ENCODE results near the gene TPO. TPM values are rescaled to one million over a fixed set of nuclear protein-coding genes. Genes with fewer than 3 reads are reported as not detected.

TPO gene
- total RNA-seq, 8 experiments from 2014 or later = 0.11 to 0.66 (median 0.27) TPM; not detected in 1

DNA sequence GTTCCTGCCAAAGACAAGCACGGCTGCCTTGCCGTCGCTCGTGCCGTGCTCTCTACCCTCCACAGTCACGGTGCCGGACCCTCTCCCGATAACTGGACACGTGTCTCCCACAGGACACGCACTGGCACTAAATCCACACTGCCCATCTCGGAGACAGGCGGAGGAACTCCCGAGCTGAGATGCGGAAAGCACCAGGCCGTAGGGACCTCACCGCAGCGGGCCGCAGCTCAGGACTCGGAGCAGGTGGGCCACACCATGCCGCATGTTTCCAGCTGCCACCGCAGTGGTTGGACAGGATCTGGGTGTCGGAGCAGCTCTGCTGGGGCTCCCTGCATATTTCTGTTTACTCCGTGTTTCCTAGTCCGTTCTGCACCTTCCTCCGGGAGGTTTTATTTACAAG, 127.2 kb downstream of the TPO start:
- in situ Hi-C loops (cut with MboI; ENCODE audit: low pct_unique_long_range_greater_than_20kb in 2 of 9, low sequenced_read_pairs in 9 of 9, unreplicated experiment in 9 of 9) = loop anchor here in 3 of 9 experiments (10.0 to 25.0 kb wide), 2 partner anchors 396 to 828 kb away; no protein-coding TSS in a partner anchor
- WGBS, 10 experiments = 79 to 100% (median 88%) methylated on average over 1 to 19 of the region's 25 CpGs; no CpG with 5 or more reads in 6 of the 10 experiments

DNA sequence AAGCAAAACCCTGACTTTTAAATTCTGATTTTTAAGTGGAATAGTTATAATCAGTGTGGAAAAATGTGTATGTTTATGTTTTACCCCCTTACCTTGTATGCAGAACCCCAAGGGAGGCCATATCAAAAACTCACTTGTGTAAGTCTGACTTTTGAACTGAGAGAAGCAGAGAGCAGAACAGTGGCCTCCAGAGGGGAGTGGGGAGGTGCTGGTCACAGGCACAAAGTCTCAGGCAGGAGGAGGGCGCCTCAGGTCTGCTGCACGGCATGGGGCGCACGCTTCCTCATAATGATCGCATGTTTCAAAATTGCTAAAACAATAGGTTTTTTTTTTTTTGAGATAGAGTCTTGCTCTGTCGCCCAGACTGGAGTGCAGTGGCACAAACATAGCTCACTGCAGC, 127.8 kb downstream of the TPO start:
- 80 to 100% (median 91%) methylated on average over 1 to 6 of the region's 6 CpGs; no CpG with 5 or more reads in 4 of the 10 experiments for WGBS, 10 experiments
- Histone ChIP-seq H3K4me3 (no peak overlapping the region), H3K27ac (no peak overlapping the region), H3K4me1 (replicated peaks in 1 of 2) (peaks cover 11 to 16% of the 10 kb centered on the region in 2 donors)
- in situ Hi-C loops (cut with MboI; ENCODE audit: low pct_unique_long_range_greater_than_20kb in 2 of 9, low sequenced_read_pairs in 9 of 9, unreplicated experiment in 9 of 9) = loop anchor here in 3 of 9 experiments (10.0 to 25.0 kb wide), 2 partner anchors 396 to 829 kb away; no protein-coding TSS in a partner anchor
- ATAC-seq (replicated peaks in 6 of 8) = no peak

More for the DNA sequence above, 127.2 kb downstream of the TPO start:
- Histone ChIP-seq H3K27ac (no peak overlapping the region), H3K4me3 (no peak overlapping the region), H3K4me1 (replicated peaks in 1 of 2) (peaks cover 11 to 13% of the 10 kb centered on the region in 2 donors)
- ATAC-seq (replicated peaks in 6 of 8) = no peak

DNA sequence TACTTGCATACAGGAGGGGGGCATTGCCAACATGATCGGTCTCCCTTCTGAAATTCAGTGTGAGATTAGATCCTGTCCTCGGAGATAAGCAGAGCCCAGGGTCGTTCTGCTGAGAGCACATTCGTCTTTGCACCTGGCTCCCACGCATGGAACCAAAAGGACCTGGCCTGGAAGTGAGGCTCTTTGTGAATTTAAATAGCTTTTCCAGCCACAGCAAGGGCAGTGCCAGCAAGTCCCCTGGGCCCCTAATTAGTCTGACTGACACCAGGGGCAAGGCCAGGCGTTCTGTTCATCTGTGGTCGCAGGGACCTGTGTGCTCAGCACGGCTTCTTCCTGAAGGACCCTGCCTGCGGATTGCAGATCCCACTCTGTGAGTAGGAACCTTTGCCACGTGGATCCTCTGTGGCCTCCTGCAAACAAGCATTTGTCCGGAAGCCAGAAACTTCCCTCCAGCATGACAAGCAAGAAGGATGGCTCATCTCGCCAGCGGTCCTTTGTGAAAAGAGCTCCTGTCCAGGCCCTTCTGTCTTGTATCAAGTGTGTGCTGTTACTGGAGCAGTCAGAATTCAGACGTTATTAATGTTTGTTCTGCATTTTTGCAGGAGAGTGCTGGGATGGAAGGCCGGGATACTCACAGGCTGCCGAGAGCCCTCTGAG, 128.7 kb downstream of the TPO start:
- Histone ChIP-seq H3K4me1 (replicated peaks in 1 of 2) (peaks cover 14 to 19% of the 10 kb centered on the region in 2 donors), H3K27ac (no peak overlapping the region), H3K4me3 (no peak overlapping the region)
- peak in 5 of 8 experiments; percentile 63 to 77 (median 69) for ATAC-seq (replicated peaks in 6 of 8)
- WGBS, 10 experiments = 48 to 92% (median 80%) methylated on average over 2 to 14 of the region's 16 CpGs; no CpG with 5 or more reads in 2 of the 10 experiments
- in situ Hi-C loops (cut with MboI; ENCODE audit: low pct_unique_long_range_greater_than_20kb in 2 of 9, low sequenced_read_pairs in 9 of 9, unreplicated experiment in 9 of 9) = loop anchor here in 3 of 9 experiments (10.0 to 25.0 kb wide), 2 partner anchors 397 to 830 kb away; no protein-coding TSS in a partner anchor

DNA sequence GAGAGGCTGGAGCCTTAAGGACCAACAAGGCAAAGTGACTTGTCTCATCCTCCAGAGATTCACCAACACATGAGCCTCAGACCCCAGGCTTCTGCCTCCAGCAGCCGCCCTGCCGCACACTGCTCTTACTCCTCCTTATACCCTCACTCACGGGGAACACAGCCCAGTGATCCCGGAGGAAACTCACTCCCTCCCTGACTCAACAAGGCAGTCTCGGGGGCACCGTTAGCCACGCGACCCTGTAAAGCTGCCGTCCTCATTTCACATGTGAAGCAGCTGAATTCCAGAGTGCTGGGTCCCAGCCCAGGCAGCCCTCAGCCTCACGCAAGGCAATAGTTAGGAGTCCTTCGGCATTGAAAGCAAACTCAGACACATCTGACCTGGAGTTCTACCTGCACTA, 129.7 kb downstream of the TPO start:
- no peak overlapping the region for H3K4me3 ChIP-seq
- H3K27ac ChIP-seq = no peak overlapping the region
- peaks cover 14 to 19% of the 10 kb centered on the region in 2 donors for H3K4me1 ChIP-seq (replicated peaks in 1 of 2)
- in situ Hi-C loops (cut with MboI; ENCODE audit: low pct_unique_long_range_greater_than_20kb in 2 of 9, low sequenced_read_pairs in 9 of 9, unreplicated experiment in 9 of 9) = loop anchor here in 3 of 9 experiments (10.0 to 25.0 kb wide), 2 partner anchors 398 to 831 kb away; no protein-coding TSS in a partner anchor
- 33 to 100% (median 78%) methylated on average over 1 to 9 of the region's 11 CpGs; no CpG with 5 or more reads in 3 of the 10 experiments for WGBS, 10 experiments
- ATAC-seq (replicated peaks in 6 of 8) = peak in 1 of 8 experiments; percentile 21

DNA sequence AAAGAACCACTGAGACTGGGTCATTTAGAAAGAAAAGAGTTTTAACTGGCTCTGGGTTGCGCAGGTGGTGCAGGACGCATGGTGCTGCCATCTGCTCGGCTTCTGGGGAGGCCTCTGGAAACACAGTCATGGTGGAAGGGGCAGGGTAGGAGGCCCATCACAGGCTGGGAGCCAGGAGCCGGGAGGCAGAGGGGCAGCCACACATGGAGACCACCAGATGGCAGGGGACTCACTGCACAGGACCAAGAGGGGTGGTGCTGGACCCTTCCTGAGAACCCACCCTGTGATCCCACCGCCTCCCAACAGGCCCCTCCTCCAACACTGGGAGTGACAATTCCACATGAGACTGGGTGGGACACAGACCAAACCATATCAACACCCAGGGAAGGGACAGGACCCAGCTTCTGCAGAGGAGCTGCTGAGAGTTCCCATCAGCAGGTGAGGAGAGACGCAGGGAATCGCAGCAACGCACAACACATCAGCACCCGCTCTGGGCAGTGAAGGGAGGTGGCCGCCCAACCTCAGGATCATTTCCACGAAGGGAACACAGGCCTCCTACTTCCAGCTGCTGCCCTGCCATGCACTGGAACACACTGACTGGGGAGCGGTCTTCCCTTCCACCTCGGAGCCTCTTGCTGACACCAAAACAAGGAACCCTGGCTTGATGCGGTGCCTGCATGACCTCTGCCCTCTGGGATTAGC, 130.7 kb downstream of the TPO start:
- WGBS, 10 experiments = 90 to 100% (median 94%) methylated on average over 1 to 7 of the region's 14 CpGs; no CpG with 5 or more reads in 2 of the 10 experiments
- Histone ChIP-seq H3K4me1 (replicated peaks in 1 of 2) (peaks cover 14 to 19% of the 10 kb centered on the region in 2 donors), H3K4me3 (no peak overlapping the region), H3K27ac (no peak overlapping the region)
- in situ Hi-C loops (cut with MboI; ENCODE audit: low pct_unique_long_range_greater_than_20kb in 2 of 9, low sequenced_read_pairs in 9 of 9, unreplicated experiment in 9 of 9) = loop anchor here in 3 of 9 experiments (10.0 to 25.0 kb wide), 2 partner anchors 399 to 832 kb away; no protein-coding TSS in a partner anchor
- no peak for ATAC-seq (replicated peaks in 6 of 8)

DNA sequence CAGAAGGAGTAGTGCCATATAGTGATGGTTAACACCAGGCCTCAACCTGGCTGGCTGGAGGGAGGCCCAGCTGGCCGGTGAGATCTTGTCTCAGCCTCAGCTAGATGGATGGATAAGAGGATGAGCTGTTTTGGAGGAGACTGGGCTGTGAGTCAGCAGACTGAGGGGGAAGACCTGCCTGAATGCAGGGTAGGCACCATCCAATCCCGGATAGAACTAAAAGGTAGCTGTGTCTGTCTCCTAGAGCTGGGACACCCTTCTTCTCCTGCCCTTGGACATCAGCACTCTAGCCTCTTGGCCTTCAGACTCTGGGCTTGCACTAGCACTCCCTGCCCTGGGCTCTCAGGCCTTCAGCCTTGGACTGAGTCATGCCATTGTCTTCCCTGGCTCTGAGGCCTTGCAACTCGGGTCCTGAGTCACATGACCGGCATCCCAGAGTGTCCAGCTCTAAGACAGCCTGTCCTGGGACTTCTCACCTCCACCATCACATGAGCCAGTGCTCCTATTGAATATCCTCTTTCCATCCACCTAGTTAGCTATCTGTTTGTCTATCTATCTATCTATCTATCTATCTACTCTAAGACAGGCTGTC, 131.3 kb downstream of the TPO start:
- peak in 4 of 8 experiments; percentile 12 to 63 (median 44) for ATAC-seq (replicated peaks in 6 of 8)
- Histone ChIP-seq H3K27ac (no peak overlapping the region), H3K4me3 (no peak overlapping the region), H3K4me1 (replicated peaks in 1 of 2) (peaks cover 14 to 19% of the 10 kb centered on the region in 2 donors)
- WGBS, 10 experiments = 39 to 100% (median 67%) methylated on average over 1 to 4 of the region's 4 CpGs; no CpG with 5 or more reads in 5 of the 10 experiments
- in situ Hi-C loops (cut with MboI; ENCODE audit: low pct_unique_long_range_greater_than_20kb in 2 of 9, low sequenced_read_pairs in 9 of 9, unreplicated experiment in 9 of 9) = loop anchor here in 3 of 9 experiments (10.0 to 25.0 kb wide), 2 partner anchors 400 to 832 kb away; no protein-coding TSS in a partner anchor

DNA sequence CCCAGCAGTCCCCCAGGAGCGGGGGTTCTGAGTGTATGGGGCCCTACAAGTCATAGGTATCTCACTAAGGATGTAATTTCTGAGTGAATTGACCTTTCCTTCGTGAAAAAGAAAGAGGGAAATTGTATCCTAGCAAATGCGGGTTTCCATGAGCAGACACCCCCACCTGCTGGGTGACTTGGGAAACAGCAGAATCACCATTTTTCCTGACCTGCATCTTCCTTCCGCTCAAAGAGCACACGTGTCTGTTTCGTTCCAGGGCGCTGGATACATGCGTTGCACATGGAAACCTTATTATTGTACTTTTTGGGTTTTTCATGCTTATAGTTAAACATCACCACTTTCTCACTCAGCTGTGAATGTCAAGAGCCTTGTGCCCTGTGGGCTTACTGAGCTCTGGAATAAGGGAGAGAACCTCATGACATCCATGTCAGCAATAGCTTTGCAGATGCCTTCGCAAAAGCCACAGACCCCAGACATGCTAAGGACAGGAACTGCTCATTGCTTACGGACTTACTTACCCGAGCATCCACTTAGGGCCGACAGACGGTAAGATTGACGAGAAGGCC, 132.8 kb downstream of the TPO start:
- H3K27ac ChIP-seq = no peak overlapping the region
- WGBS, 10 experiments = 0 to 100% (median 31%) methylated on average over 1 to 10 of the region's 14 CpGs; no CpG with 5 or more reads in 1 of the 10 experiments
- in situ Hi-C loops (cut with MboI; ENCODE audit: low pct_unique_long_range_greater_than_20kb in 2 of 9, low sequenced_read_pairs in 9 of 9, unreplicated experiment in 9 of 9) = loop anchor here in 3 of 9 experiments (10.0 to 25.0 kb wide), 2 partner anchors 401 to 834 kb away; no protein-coding TSS in a partner anchor
- ATAC-seq (replicated peaks in 6 of 8) = peak; percentile 21 to 59 (median 42)
- H3K4me1 ChIP-seq (replicated peaks in 1 of 2) = peaks cover 20 to 24% of the 10 kb centered on the region in 2 donors
- no peak overlapping the region for H3K4me3 ChIP-seq

DNA sequence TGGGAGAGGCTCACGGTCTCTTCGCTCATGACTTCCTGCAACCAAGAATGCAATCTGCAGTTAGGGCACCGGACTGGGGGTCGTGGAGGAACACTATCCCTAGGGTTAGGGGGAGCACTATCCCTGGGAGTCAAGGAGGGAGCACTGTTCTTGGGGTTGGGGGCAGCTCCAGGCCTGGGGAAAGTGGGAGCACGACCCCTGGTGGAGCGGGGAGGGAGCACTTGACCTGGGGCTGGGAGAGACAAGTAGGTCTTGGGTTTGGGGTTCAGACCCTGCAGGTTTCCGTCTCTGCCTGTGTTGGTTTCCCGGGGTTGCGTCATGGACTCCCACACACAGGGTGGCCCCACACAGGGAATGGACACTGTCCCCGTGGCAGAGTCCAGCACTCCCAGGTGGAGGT, 133.6 kb downstream of the TPO start:
- Histone ChIP-seq H3K4me1 (replicated peaks in 1 of 2) (peaks cover 17 to 18% of the 10 kb centered on the region in 2 donors), H3K27ac (no peak overlapping the region), H3K4me3 (no peak overlapping the region)
- no peak for ATAC-seq (replicated peaks in 6 of 8)
- in situ Hi-C loops (cut with MboI; ENCODE audit: low pct_unique_long_range_greater_than_20kb in 2 of 9, low sequenced_read_pairs in 9 of 9, unreplicated experiment in 9 of 9) = loop anchor here in 3 of 9 experiments (10.0 to 25.0 kb wide), 2 partner anchors 402 to 835 kb away; no protein-coding TSS in a partner anchor
- 59 to 100% (median 70%) methylated on average over 1 to 5 of the region's 10 CpGs; no CpG with 5 or more reads in 6 of the 10 experiments for WGBS, 10 experiments

DNA sequence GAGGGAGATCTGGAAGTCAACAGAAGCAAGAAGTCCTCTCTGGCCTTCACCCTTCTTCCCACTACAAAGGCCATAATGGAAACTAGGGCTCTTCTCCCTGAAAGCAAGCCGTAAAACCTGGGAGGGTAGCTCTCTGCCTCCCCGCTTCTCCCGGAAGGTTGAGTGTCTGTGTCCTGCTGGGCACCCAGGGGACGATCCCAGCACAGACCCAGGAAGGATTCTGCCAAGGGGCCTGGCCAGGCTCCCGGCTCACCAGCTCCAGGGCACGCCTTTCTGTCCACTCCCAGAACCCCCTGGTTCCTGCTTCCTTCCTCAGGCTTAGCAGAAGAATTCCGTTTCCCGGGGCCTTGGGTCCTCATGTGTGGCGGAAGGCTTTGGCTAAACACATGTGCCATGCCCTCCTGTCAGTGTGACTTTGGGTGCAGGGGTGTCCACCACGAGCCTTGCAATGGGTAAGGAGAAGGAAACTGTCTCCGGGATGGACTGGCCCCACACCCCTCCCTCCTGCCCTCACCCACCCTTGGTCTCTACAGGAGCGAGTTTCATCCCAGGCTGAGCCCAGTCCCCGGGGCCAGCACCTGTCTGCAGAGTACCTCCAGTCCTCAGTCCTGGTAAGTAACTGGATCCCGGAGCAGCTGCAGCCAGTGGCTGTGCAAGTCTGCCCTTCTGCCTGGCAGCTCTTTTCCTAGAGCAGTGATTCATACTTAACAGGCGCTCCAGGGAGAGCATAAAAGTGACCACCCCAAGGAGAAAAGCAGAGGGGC, 135.8 kb downstream of the TPO start:
- in situ Hi-C loops (cut with MboI; ENCODE audit: low pct_unique_long_range_greater_than_20kb in 2 of 9, low sequenced_read_pairs in 9 of 9, unreplicated experiment in 9 of 9) = loop anchor here in 3 of 9 experiments (10.0 to 25.0 kb wide), 2 partner anchors 404 to 837 kb away; no protein-coding TSS in a partner anchor
- WGBS, 10 experiments = 78 to 88% (median 86%) methylated on average over 3 to 6 of the region's 15 CpGs; no CpG with 5 or more reads in 6 of the 10 experiments
- no peak for ATAC-seq (replicated peaks in 6 of 8)
- Histone ChIP-seq H3K27ac (no peak overlapping the region), H3K4me3 (no peak overlapping the region), H3K4me1 (replicated peaks in 1 of 2) (peaks cover 9 to 10% of the 10 kb centered on the region in 2 donors)

DNA sequence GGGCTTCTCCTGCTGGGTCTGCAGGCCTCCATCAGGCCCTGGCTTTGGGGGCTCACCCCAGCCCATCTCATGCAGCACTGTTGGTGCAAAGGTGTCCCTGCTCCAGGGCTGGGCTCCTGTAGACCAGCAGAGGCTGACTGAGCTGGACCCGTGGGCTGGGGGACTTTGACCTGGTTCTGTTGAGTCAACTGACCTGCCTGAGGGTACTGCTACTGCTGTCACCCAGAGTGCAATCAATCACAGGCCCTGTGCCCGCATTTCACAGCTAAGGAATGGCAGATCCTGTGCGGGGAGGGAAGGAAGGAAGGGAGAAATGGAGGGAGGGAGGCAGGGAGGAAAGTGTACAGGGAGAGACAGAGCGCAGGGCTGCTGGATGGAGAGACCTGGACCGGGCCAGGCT, 136.8 kb downstream of the TPO start:
- in situ Hi-C loops (cut with MboI; ENCODE audit: low pct_unique_long_range_greater_than_20kb in 2 of 9, low sequenced_read_pairs in 9 of 9, unreplicated experiment in 9 of 9) = loop anchor here in 2 of 9 experiments (25.0 kb wide), 2 partner anchors 613 to 838 kb away; no protein-coding TSS in a partner anchor
- WGBS, 10 experiments = 80 to 95% (median 92%) methylated on average over 1 to 3 of the region's 5 CpGs; no CpG with 5 or more reads in 7 of the 10 experiments
- peaks cover 9 to 10% of the 10 kb centered on the region in 2 donors for H3K4me1 ChIP-seq (replicated peaks in 1 of 2)
- no peak overlapping the region for H3K27ac ChIP-seq
- no peak overlapping the region for H3K4me3 ChIP-seq
- peak in 5 of 8 experiments; percentile 13 to 33 (median 26) for ATAC-seq (replicated peaks in 6 of 8)

DNA sequence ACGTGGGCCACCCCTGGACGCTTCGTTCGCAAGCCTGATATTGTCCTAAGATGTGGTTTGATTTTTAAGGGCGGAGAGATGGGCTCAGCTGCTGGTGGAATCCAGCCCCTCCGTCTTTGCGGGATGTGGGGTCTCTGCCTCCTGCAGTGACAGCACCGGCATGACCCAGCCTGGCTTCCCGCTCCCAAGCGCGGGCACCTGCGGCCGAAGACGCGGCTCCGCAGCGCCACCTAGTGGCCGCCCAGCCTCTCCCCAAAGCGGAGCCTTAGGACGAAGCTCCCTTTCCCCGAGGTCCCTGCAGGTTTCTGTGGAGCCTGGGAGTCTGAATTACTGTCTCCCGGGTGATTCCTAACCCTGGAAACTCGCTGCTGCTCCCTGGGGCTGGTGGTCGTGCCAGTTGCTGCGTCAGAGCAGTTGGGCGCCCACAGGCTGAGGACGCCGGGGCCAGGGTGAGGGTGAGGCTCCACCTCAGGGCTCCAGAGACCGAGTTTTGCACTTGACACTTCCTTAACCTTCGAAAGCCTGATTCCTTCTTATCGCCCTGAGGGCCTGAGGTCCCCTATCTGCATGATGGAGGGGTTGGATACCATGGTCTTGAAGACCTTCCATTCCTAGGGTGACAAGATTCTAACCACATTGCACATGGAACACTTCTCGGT, 137.5 kb downstream of the TPO start:
- peak; percentile 86 to 94 (median 89) for ATAC-seq (replicated peaks in 6 of 8)
- in situ Hi-C loops (cut with MboI; ENCODE audit: low pct_unique_long_range_greater_than_20kb in 2 of 9, low sequenced_read_pairs in 9 of 9, unreplicated experiment in 9 of 9) = loop anchor here in 2 of 9 experiments (25.0 kb wide), 2 partner anchors 613 to 838 kb away; no protein-coding TSS in a partner anchor
- Histone ChIP-seq H3K4me3 (no peak overlapping the region), H3K27ac (no peak overlapping the region), H3K4me1 (replicated peaks in 1 of 2) (peaks cover 9% of the 10 kb centered on the region in 2 donors)
- 0 to 100% (median 29%) methylated on average over 1 to 14 of the region's 32 CpGs; no CpG with 5 or more reads in 3 of the 10 experiments for WGBS, 10 experiments

Data from motor neuron (in vitro differentiated cells).